Muscle layer of colon (tissue), 2 donors: ENCODE data around the gene TMEM200C.

Experiments used
- H3K27ac ChIP-seq: one replicate; pipeline ENCODE4 v1.7.0; 2013; ENCODE audit warnings: low read depth, mild to moderate bottlenecking, low read length, moderate library complexity
- H3K27me3 ChIP-seq, 2 donors: one replicate each; pipeline ENCODE4 v1.7.0; 2013; ENCODE audit warnings: low read length in 2 of 2, mild to moderate bottlenecking in 2 of 2; ENCODE audit not compliant: insufficient read depth in 2 of 2, control insufficient read depth in 1 of 2
- H3K36me3 ChIP-seq: one replicate; pipeline ENCODE4 v1.7.0; 2013; ENCODE audit warnings: mild to moderate bottlenecking, low read length; ENCODE audit not compliant: insufficient read depth
- H3K4me1 ChIP-seq: one replicate; pipeline ENCODE4 v1.7.0; 2013; ENCODE audit warnings: mild to moderate bottlenecking, low read length; ENCODE audit not compliant: insufficient read depth
- H3K4me3 ChIP-seq, 2 donors: one replicate each; pipeline ENCODE4 v1.7.0; 2013; ENCODE audit warnings: low read length in 2 of 2, low read depth in 1 of 2, mild to moderate bottlenecking in 1 of 2, moderate library complexity in 1 of 2
- H3K9ac ChIP-seq: one replicate; pipeline ENCODE4 v1.7.0; 2013; ENCODE audit warnings: low read length
- H3K9me3 ChIP-seq: one replicate; pipeline ENCODE4 v1.7.0; 2013; ENCODE audit warnings: mild to moderate bottlenecking, low read length
- donor health status: abdominal sarcoma.
- donor health status: Adenocarcinoma of cecum.

The TMEM200C gene

DNA sequence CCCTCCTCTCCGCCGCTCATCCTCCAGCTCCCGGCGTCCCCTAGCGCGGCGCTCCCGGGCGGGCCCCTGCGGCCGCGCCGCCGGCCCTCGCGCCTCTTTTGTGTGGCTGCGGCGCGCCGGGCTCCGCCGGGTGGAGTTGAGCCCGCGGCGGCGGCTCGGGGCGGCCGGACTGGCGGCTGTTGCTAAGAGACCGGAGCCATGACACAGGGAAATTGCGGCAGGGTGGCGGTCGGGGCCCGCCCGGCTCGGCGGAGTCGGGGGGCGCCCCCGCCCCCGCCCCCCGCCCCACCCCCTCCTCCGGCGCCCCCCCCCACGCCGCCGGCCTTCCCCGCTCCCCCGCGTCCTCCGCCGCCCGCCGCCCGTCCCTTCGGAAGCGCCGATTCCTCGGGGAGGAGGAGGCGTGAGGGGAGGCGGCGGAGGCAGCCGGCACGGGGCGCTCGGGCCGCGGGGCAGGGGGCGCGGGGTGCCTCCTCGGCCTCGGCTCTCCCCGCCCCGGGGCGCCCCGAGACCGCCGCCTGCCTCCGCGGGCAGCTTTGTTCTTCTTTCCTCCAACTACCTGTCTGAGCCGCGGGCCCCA, at the start of gene TMEM200C:
Gene TMEM200C, minus strand, starts transcription at position 224 of the 577 bp plus-strand sequence. CDS start 3,459 bp downstream, outside the sequence.
- Histone ChIP-seq H3K4me1 (no peaks in the 10 kb centered on the region), H3K36me3 (no peaks in the 10 kb centered on the region), H3K27ac (no peak within 1 kb of the TSS), H3K9ac (no peak within 1 kb of the TSS), H3K4me3 (peak within 1 kb of the TSS; percentile 29 to 41), H3K9me3 (no peaks in the 10 kb centered on the region), H3K27me3 (peaks cover 39 to 40% of the 10 kb centered on the region in 2 donors)

DNA sequence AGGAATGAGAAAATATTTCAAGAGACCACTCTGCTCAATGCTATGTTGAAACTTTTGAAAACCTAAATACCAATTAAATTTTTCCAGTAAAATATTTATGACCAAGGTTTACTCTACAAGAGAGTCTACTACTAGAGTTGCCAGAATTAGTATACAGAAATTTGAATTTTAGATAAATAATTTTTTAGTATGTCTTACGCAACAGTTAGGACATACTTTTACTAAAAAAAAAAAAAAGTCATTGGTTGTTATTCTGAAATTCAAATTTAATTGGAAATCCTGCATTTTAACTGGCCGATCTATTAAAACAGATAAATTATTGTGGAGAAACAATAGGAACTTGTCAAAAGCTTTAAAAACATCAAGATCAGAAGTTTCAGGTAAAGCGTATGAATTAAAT, 49.1 kb upstream of the TMEM200C start:
- Histone ChIP-seq H3K9me3 (no peaks in the 10 kb centered on the region), H3K27me3 (no peaks in the 10 kb centered on the region), H3K4me3 (no peak overlapping the region), H3K27ac (no peak overlapping the region), H3K4me1 (no peaks in the 10 kb centered on the region), H3K9ac (no peak overlapping the region), H3K36me3 (no peaks in the 10 kb centered on the region)

DNA sequence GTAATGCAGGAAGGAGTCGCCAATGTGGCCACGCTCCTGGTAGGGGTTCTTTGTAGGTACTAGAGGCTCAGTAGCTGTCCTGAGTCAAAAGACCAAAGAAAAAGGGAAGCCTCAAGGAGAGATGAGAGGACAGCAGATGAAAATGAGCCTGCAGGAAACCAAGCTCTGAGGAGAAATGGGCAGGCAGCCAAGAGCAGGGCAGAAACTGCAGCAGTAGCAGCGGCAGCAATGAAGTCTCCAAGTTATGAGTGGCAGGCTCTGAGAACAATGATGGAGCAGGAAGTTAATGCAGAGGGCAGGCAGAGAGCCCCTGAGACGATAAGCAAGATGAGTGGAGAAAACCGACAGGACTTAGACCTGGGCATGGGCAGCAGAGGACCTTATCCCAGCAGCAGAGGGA, 48.2 kb upstream of the TMEM200C start:
- no peaks in the 10 kb centered on the region for H3K4me1 ChIP-seq
- H3K27ac ChIP-seq, result no peak overlapping the region
- no peaks in the 10 kb centered on the region for H3K36me3 ChIP-seq

DNA sequence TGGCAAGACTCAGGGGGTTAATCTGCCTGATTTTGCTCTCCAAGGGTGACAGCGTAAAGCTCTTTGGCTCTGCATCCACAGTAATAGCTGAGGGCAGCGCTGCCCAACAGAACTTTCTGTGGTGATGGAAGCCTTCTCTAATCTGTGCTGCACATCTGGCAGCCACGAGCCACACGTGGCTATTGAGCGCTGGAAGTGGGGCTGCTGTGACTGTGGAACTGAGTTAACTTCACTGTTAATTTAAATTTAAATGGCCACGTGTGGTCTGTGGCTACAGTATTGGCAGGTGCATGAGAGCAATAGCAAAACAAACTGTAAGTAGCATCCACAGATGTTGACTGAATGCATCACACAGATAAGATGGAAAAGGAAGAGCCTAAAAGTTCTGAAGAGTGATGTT, 47.3 kb upstream of the TMEM200C start:
- Histone ChIP-seq H3K4me1 (no peaks in the 10 kb centered on the region), H3K36me3 (no peaks in the 10 kb centered on the region), H3K9me3 (no peaks in the 10 kb centered on the region), H3K9ac (no peak overlapping the region), H3K4me3 (no peak overlapping the region), H3K27ac (no peak overlapping the region), H3K27me3 (no peaks in the 10 kb centered on the region)

More for the DNA sequence above, 48.2 kb upstream of the TMEM200C start:
- Histone ChIP-seq H3K9ac (no peak overlapping the region), H3K27me3 (no peaks in the 10 kb centered on the region), H3K4me3 (no peak overlapping the region), H3K9me3 (no peaks in the 10 kb centered on the region)

DNA sequence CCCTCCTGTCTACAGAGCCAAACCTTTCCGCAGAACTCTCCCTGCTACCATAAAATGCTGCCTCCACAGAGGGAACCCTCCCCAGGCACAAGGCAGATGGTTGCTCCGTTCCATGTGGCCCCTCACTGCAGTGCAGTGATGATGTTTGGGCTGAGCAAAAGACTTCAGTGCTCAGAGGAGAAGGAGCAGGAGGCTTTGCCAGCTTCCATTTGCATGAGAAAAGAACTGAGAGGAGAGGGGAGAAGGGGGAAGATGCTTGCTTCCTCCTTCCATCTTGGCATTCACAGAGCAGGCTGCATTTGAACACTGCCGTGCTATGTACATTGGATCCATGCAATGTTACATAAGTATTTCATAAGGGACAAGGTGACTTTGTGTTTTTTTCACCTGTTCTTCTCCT, 46.6 kb upstream of the TMEM200C start:
- H3K4me1 ChIP-seq, result no peaks in the 10 kb centered on the region
- H3K27me3 ChIP-seq, result no peaks in the 10 kb centered on the region
- H3K9ac ChIP-seq, result no peak overlapping the region
- no peak overlapping the region for H3K4me3 ChIP-seq
- H3K27ac ChIP-seq, result no peak overlapping the region
- H3K9me3 ChIP-seq, result no peaks in the 10 kb centered on the region
- H3K36me3 ChIP-seq, result no peaks in the 10 kb centered on the region

DNA sequence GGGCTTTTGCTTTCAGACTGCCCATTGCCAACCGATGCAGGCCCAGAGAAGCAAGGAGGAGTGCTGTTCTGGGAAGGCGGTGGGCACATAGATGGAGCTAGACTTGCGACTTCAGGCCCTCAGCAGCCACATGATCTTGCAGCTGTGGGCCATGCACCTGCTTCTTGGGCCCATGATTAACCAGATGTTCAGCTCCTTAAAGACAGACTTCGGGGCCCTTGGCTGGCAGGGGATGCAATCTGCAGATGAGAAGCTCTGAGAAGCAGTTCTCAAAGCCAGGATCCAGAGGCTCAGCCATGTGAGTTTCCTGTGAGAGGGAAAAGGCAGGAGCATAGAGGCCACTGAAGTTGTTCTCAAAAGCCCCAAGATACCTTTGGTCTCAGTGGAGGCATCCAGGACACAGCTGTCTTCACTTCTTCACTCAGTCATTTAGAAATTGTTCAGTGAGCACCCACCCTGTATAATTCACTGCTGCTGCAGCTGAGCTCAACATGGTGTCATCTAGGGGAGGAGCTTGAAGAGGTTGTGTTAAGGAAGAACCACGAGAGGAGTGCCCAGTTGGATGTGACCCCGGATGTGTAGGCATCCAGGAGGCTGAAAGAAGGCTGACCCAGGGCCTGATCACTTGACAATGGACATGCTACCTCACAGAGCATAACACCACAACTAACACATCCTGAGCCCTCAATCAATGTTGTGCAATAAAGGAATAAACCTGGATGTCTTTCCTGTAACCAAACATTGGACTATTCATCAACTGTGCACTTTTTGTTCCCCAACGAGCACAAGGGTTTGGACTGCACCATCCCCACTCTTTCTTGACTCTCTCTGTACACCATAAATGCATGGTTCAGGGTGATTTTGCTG, 44.7 kb upstream of the TMEM200C start:
- Histone ChIP-seq H3K27me3 (no peaks in the 10 kb centered on the region), H3K4me1 (no peaks in the 10 kb centered on the region), H3K27ac (no peak overlapping the region), H3K9me3 (no peaks in the 10 kb centered on the region), H3K36me3 (no peaks in the 10 kb centered on the region), H3K4me3 (no peak overlapping the region), H3K9ac (no peak overlapping the region)

DNA sequence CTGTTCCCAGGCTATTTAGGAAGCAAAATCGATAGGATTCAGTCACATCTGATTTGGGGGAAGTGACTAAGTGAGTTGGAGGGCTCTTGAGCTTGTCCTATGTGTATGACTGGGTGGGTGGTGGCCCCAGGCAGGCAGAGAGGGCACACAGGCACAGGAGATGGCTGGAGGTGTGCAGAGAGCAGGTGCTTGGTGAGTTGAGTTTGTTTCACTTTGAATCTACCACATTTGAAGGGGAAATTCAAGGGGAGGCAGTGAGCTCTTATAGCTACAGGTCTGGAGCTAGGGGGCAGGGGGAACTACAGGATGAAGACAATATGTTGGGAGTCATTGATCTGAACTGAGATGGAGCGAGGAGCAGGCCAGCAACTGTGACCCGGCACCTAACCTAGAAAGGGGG, 42.5 kb upstream of the TMEM200C start:
- no peaks in the 10 kb centered on the region for H3K9me3 ChIP-seq
- H3K27ac ChIP-seq, result no peak overlapping the region
- H3K4me3 ChIP-seq, result no peak overlapping the region
- H3K27me3 ChIP-seq, result no peaks in the 10 kb centered on the region
- no peaks in the 10 kb centered on the region for H3K36me3 ChIP-seq
- H3K4me1 ChIP-seq, result no peaks in the 10 kb centered on the region
- no peak overlapping the region for H3K9ac ChIP-seq

DNA sequence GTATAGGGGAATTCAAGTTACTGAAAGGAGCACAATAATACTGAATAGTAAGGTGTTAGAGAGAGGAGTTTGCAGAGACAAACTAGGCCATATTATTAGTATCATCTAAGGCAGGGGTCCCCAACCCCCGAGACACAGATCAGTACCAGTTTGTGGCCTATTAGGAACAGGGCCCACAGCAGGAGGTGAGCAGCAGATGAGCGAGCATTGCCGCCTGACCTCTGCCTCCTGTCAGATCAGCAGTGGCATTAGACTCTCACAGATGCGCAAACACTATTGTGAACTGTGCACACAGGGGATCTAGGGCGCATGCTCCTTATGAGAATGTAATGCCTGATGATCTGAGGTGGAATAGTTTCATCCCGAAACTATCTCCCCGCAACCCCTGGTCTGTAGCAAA, 41.8 kb upstream of the TMEM200C start:
- Histone ChIP-seq H3K36me3 (no peaks in the 10 kb centered on the region), H3K9me3 (no peaks in the 10 kb centered on the region), H3K4me1 (no peaks in the 10 kb centered on the region), H3K4me3 (no peak overlapping the region), H3K27ac (no peak overlapping the region), H3K27me3 (no peaks in the 10 kb centered on the region), H3K9ac (no peak overlapping the region)

DNA sequence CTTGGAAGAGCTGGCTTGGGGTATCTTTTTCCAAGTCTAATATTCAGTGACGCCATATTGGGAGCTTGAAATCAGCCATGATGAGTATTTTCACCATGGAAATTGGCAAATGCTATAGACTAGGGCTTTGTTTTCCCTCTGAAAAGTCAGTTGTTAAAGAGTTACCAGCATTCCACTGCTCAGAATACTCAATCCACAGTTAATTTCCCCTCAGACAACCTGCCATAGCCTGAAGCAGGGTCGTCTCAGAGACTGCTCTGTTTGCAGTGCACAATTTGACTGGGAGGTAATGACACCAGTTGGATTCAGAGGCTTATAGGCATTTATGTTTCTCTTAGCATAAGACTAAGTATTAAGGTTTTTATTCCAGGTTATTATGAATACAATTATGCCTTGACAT, 35.5 kb upstream of the TMEM200C start:
- H3K4me3 ChIP-seq, result no peak overlapping the region
- H3K9ac ChIP-seq, result no peak overlapping the region
- H3K36me3 ChIP-seq, result no peaks in the 10 kb centered on the region

DNA sequence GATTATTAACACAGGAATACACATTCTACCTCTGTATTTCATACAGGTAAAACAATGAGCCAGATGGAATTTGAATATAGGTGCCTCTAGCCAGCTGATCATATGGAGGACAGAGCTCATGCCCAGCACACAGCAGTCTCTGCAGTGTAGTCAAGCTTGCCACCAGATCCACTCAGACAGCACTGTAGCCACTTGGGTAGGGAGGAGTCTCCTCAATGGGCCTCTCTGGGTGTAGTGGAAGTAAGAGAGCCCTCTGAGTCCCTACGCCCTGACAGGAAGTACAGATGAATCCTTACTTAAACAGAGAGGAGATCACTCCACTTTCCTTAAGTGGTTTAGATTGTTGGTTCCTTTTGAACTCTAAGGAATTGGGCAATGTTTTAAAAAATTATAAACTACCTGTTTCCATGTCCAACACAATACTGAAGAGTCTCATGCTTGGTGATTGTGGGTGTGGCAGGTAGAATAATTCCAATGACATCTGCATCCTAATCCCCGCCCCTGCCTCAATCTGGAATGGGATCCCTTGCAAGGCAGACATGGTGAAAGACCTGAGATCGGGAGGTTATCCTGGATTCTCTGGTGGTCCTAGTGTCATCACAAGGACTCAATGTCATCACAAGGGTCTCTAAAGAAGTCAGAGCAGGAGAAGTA, 23.0 kb upstream of the TMEM200C start:
- H3K4me3 ChIP-seq, result no peak overlapping the region
- no peaks in the 10 kb centered on the region for H3K27me3 ChIP-seq
- H3K36me3 ChIP-seq, result no peaks in the 10 kb centered on the region
- no peak overlapping the region for H3K27ac ChIP-seq
- H3K9me3 ChIP-seq, result no peaks in the 10 kb centered on the region
- no peak overlapping the region for H3K9ac ChIP-seq
- no peaks in the 10 kb centered on the region for H3K4me1 ChIP-seq

More for the DNA sequence above, 35.5 kb upstream of the TMEM200C start:
- Histone ChIP-seq H3K4me1 (no peaks in the 10 kb centered on the region), H3K27me3 (no peaks in the 10 kb centered on the region), H3K9me3 (no peaks in the 10 kb centered on the region), H3K27ac (no peak overlapping the region)

DNA sequence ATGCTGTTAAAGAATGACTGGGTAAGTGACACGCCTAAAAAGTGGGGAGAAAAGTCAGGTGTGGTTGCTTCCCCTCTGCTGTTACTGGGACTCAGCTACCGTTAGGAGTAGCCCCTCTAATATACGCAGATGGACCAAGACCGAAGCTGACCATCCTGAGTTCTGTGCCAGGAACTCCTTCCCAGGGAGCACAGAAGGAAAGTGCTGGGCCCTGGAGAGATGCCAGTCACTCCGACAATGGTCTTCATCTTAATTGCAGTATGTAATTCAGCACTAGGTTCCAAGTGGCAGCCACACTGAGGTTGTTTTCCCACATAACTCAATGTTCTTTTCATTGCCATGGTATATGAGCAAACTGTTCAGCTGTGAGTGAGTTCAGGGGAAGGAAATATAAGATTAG, 19.6 kb upstream of the TMEM200C start:
- Histone ChIP-seq H3K9me3 (no peaks in the 10 kb centered on the region), H3K9ac (no peak overlapping the region), H3K4me3 (no peak overlapping the region), H3K27me3 (no peaks in the 10 kb centered on the region), H3K36me3 (no peaks in the 10 kb centered on the region), H3K4me1 (no peaks in the 10 kb centered on the region), H3K27ac (no peak overlapping the region)
